HepG2 (cell line): ENCODE measurements around the gene LDB2. TPM values are rescaled to one million over a fixed set of nuclear protein-coding genes. Genes with fewer than 3 reads are reported as not detected.

Experiments used
- ATAC-seq: fragments of 200-7000 bp; cut with Tn5 transposase; 3 replicates; pipeline ENCODE4 v1.9.1; 2020; ENCODE audit warnings: mild to moderate bottlenecking, moderate library complexity
- BruUV-seq: library from RNA; stranded (reverse); fragments of 400-500 nt; replicated peaks from 2 replicates; lab custom pipeline; 2021; lab: Mats Ljungman, UMichigan
- CTCF ChIA-PET: fragments of 300-600 bp; formaldehyde crosslinking; extraction: SDS; loops from one replicate; lab custom pipeline; 2021; ENCODE audit warnings: low total read pairs, inconsistent platforms, low intra/inter-chr PET ratio; lab: Yijun Ruan, JAX
- POLR2A ChIA-PET: fragments of 350-600 bp; sonication (Branson Sonifier 250); formaldehyde crosslinking; loops from one replicate; lab custom pipeline; 2020; ENCODE audit warnings: antibody characterized with exemption, inconsistent platforms; lab: Yijun Ruan, JAX
- DNase-seq: peaks from one replicate; pipeline ENCODE4 v3.0.0-alpha.2; 2015; ENCODE audit warnings: low spot score
- FAIRE-seq: peaks from 3 replicates; lab custom pipeline; 2011; peaks lifted over from hg19 to GRCh38; lab: Jason Lieb, UNC
- H2AFZ ChIP-seq: one replicate; pipeline ENCODE4 v1.6.1; 2011; ENCODE audit warnings: low read length, inconsistent platforms
- H3K27ac ChIP-seq: fragments of 300-600 bp; 3 replicates; pipeline ENCODE4 v1.8.0; 2011; ENCODE audit warnings: mixed run types, mild to moderate bottlenecking, mixed read lengths, low read length, inconsistent platforms; ENCODE audit not compliant: insufficient read depth; ENCODE audit errors: extremely low read length
- H3K27me3 ChIP-seq, 2 experiments: fragments of 200-600 bp in 1 of 2; 2 replicates in 1 of 2; 3 replicates in 1 of 2; pipeline versions ENCODE4 v1.6.0 to v1.8.0; 2011; ENCODE audit warnings: low read length in 2 of 2, mild to moderate bottlenecking in 2 of 2, moderate library complexity in 2 of 2, inconsistent platforms in 1 of 2; ENCODE audit not compliant: insufficient read depth in 2 of 2, control insufficient read depth in 1 of 2
- H3K36me3 ChIP-seq, 2 experiments: fragments of 200-600 bp in 1 of 2; replicated peaks in 1 of 2; 2 replicates in 1 of 2; 3 replicates in 1 of 2; pipeline versions ENCODE4 v1.5.1 to v1.8.0; 2011; ENCODE audit warnings: low read length in 2 of 2, inconsistent platforms in 1 of 2; ENCODE audit not compliant: insufficient read depth in 2 of 2, control insufficient read depth in 1 of 2
- H3K4me1 ChIP-seq: 2 replicates; pipeline ENCODE4 v1.5.1; 2012; ENCODE audit warnings: low read length, inconsistent platforms; ENCODE audit not compliant: insufficient read depth
- H3K4me2 ChIP-seq: 2 replicates; pipeline ENCODE4 v1.6.0; 2011; ENCODE audit warnings: low read depth, low read length, inconsistent platforms
- H3K4me3 ChIP-seq, 3 experiments: fragments of 200-600 bp in 1 of 3; sonication (generic), shearing (Covaris generic) in 1 of 3; replicated peaks in 1 of 3; 2 replicates each; pipeline ENCODE4 v1.5.1; 2011 to 2016; ENCODE audit warnings: low read length in 3 of 3, inconsistent platforms in 2 of 3, low read depth in 2 of 3, mild to moderate bottlenecking in 2 of 3, control low read depth in 1 of 3, mixed read lengths in 1 of 3; ENCODE audit not compliant: insufficient read depth in 1 of 3
- H3K79me2 ChIP-seq: one replicate; pipeline ENCODE4 v1.6.1; 2011; ENCODE audit warnings: low read length, inconsistent platforms; ENCODE audit not compliant: insufficient read depth
- H3K9ac ChIP-seq: 2 replicates; pipeline ENCODE4 v1.6.0; 2011; ENCODE audit warnings: mild to moderate bottlenecking, low read depth, low read length, inconsistent platforms; ENCODE audit not compliant: insufficient read depth
- H3K9me3 ChIP-seq: 2 replicates; pipeline ENCODE4 v1.5.1; 2012; ENCODE audit warnings: mild to moderate bottlenecking, low read length
- H4K20me1 ChIP-seq: 2 replicates; pipeline ENCODE4 v1.6.0; 2011; ENCODE audit warnings: inconsistent platforms, mild to moderate bottlenecking, low read length, moderate library complexity; ENCODE audit not compliant: insufficient read depth
- MED13 ChIP-seq: sonication (generic); formaldehyde crosslinking; IDR thresholded peaks from 2 replicates; pipeline ENCODE4 v1.5.0; 2020; ENCODE audit warnings: missing genetic modification reagents
- PTBP1 ChIP-seq: fragments of 200-400 bp; formaldehyde crosslinking; IDR thresholded peaks from 2 replicates; pipeline ENCODE4 v1.6.1; 2018; ENCODE audit warnings: low read length, low read depth; ENCODE audit not compliant: poor library complexity, severe bottlenecking
- STAT5B ChIP-seq: sonication (generic); formaldehyde crosslinking; IDR thresholded peaks from 2 replicates; pipeline ENCODE4 v1.4.0; 2020; ENCODE audit warnings: missing genetic modification reagents
- ZNF501 ChIP-seq: sonication (generic); formaldehyde crosslinking; IDR thresholded peaks from 2 replicates; pipeline ENCODE4 v1.5.1; 2020; ENCODE audit warnings: mild to moderate bottlenecking, moderate library complexity, missing genetic modification reagents
- ZNF629 ChIP-seq: sonication (generic); formaldehyde crosslinking; conservative IDR thresholded peaks from 2 replicates; pipeline ENCODE4 v1.5.0; 2020; ENCODE audit warnings: missing genetic modification reagents
- ZSCAN31 ChIP-seq: sonication (generic); formaldehyde crosslinking; IDR thresholded peaks from 2 replicates; pipeline ENCODE4 v1.5.0; 2020; ENCODE audit warnings: low read depth, mild to moderate bottlenecking, missing genetic modification reagents
- WGBS: methylation state at CpG from one replicate; pipeline ENCODE4 v1.1.6; 2017; ENCODE audit warnings: low lambda C conversion rate; 5-methylcytosine and 5-hydroxymethylcytosine counted together
- in situ Hi-C: cut with HindIII; loops from 2 replicates; pipeline ENCODE4 v1.10.0; 2017; ENCODE audit warnings: low pct_unique_long_range_greater_than_20kb; ENCODE audit not compliant: extremely low pct_ligation_motif_present
- intact Hi-C: fragments of 100-400 bp; cut with micrococcal nuclease; formaldehyde crosslinking; loops from one replicate; pipeline ENCODE4 v1.10.0; 2022; ENCODE audit not compliant: unreplicated experiment
- polyA plus RNA-seq, 8 experiments: library from polyadenylated mRNA; depleted of rRNA in 3 of 8; stranded (reverse) in 7 of 8; unstranded in 1 of 8; fragments of >200 nt; fragmentation: Illumina TruSeq in 4 of 8; extraction: Trizol in 4 of 8; gene quantifications; 2 replicates each; pipeline versions ENCODE4 v1.2.1 to v1.2.3, GENCODE V29; 2011 to 2016; ENCODE audit warnings: low read depth in 4 of 8, missing spikeins in 1 of 8, mixed read lengths in 1 of 8; ENCODE audit not compliant: insufficient read depth in 1 of 8
- total RNA-seq, 5 experiments: library from RNA; depleted of rRNA; stranded (reverse); fragments of >200 nt; fragmentation: Illumina TruSeq; extraction: Trizol; gene quantifications; 2 replicates each; pipeline ENCODE4 v1.2.3, GENCODE V29; 2016; ENCODE audit warnings: low read depth in 1 of 5
- TF ChIP-seq, protein P1 (sequence below): sonication (generic); formaldehyde crosslinking; IDR thresholded peaks from 2 replicates; pipeline ENCODE4 v1.4.0; 2020; ENCODE audit warnings: mild to moderate bottlenecking, missing genetic modification reagents
- TF ChIP-seq, protein P2 (sequence below): IDR thresholded peaks from 2 replicates; pipeline ENCODE4 v1.6.1; 2016

Gene LDB2
- total and polyA plus RNA-seq, 2 of the 13 experiments (the other 11 are each of a cell fraction or from before 2014, with no cell fraction given): not detected

DNA sequence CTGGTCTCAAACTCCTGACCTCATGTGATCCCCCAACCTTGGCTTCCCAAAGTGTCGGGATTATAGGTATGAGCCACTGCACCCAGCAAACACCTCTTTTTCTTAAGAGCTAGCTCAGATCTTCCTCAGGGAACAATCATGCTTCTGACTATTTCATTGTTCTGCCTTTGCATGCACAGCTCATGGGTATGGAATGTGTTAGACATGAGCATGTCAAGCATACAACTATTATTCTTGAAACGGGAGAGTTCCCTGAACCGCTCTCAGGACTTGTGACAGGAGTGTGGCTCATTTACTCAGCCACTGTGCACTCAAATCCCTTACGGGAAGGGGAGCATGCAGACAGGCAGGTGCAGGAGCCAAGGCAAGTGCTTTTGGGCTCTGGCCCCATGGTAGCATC is 440.5 kb downstream of the LDB2 start:
- no peak overlapping the region for H2AFZ ChIP-seq
- no peaks in the 10 kb centered on the region for H3K9me3 ChIP-seq
- no peaks in the 10 kb centered on the region for H3K36me3 ChIP-seq
- CTCF ChIA-PET: no interaction called here
- in situ Hi-C loops: no loop called here
- no peak overlapping the region for H3K27ac ChIP-seq
- TF ChIP-seq, protein P1, sequence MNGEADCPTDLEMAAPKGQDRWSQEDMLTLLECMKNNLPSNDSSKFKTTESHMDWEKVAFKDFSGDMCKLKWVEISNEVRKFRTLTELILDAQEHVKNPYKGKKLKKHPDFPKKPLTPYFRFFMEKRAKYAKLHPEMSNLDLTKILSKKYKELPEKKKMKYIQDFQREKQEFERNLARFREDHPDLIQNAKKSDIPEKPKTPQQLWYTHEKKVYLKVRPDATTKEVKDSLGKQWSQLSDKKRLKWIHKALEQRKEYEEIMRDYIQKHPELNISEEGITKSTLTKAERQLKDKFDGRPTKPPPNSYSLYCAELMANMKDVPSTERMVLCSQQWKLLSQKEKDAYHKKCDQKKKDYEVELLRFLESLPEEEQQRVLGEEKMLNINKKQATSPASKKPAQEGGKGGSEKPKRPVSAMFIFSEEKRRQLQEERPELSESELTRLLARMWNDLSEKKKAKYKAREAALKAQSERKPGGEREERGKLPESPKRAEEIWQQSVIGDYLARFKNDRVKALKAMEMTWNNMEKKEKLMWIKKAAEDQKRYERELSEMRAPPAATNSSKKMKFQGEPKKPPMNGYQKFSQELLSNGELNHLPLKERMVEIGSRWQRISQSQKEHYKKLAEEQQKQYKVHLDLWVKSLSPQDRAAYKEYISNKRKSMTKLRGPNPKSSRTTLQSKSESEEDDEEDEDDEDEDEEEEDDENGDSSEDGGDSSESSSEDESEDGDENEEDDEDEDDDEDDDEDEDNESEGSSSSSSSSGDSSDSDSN (CRISPR knock-in tag): no peak
- TF ChIP-seq STAT5B (no peak), ZNF501 (no peak), MED13 (CRISPR knock-in tag) (no peak), ZSCAN31 (CRISPR knock-in tag) (no peak), ZNF629 (no peak), PTBP1 (no peak)
- TF ChIP-seq, protein P2, sequence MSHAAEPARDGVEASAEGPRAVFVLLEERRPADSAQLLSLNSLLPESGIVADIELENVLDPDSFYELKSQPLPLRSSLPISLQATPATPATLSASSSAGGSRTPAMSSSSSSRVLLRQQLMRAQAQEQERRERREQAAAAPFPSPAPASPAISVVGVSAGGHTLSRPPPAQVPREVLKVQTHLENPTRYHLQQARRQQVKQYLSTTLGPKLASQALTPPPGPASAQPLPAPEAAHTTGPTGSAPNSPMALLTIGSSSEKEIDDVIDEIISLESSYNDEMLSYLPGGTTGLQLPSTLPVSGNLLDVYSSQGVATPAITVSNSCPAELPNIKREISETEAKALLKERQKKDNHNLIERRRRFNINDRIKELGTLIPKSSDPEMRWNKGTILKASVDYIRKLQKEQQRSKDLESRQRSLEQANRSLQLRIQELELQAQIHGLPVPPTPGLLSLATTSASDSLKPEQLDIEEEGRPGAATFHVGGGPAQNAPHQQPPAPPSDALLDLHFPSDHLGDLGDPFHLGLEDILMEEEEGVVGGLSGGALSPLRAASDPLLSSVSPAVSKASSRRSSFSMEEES (CRISPR knock-in tag): no peak
- no peaks in the 10 kb centered on the region for H3K79me2 ChIP-seq
- POLR2A ChIA-PET: no interaction called here
- no peak for DNase-seq
- no peaks in the 10 kb centered on the region for H4K20me1 ChIP-seq
- no peak overlapping the region for H3K4me3 ChIP-seq
- H3K27me3 ChIP-seq: no peaks in the 10 kb centered on the region; a peak in 1 of 5 replicates
- 0% methylated on average over 2 of the region's 4 CpGs for WGBS
- FAIRE-seq: no peak
- BruUV-seq: no TSS peak
- no peak for ATAC-seq
- intact Hi-C loops: no loop called here
- H3K4me2 ChIP-seq: no peak overlapping the region
- H3K4me1 ChIP-seq: no peaks in the 10 kb centered on the region
- H3K9ac ChIP-seq: no peak overlapping the region
